ENCODE data around the gene CAMK1D. TPM values are rescaled to one million over a fixed set of nuclear protein-coding genes. Genes with fewer than 3 reads are reported as not detected.
A peak's percentile ranks its signal among the peaks of the same experiment; 100 is the strongest.

The CAMK1D gene
- total RNA-seq, 3 donors from 2014 or later: 20.6 to 48.5 (median 32.8) TPM

GRCh38 chr10:12448340-12448728, 99.0 kb downstream of the CAMK1D start:
- peaks cover 16% of the 10 kb centered on the region for H3K4me1 ChIP-seq (ENCODE audit: low read depth)
- intact Hi-C loops (cut with DNase I, micrococcal nuclease): no loop called here
- no peak for TF ChIP-seq CTCF (IDR thresholded peaks at IDR 0.05)
- H3K9me3 ChIP-seq: no peaks in the 10 kb centered on the region
- peak in 1 of 3 donors; percentile 9 for DNase-seq
- H3K4me3 ChIP-seq: no peak overlapping the region
- no peak for ATAC-seq
- H3K36me3 ChIP-seq (ENCODE audit: low read depth): no peaks in the 10 kb centered on the region

GRCh38 chr10:12448729-12449391, 99.5 kb downstream of the CAMK1D start:
- Histone ChIP-seq H3K4me3 (no peak overlapping the region), H3K4me1 (ENCODE audit: low read depth) (peaks cover 16% of the 10 kb centered on the region), H3K9me3 (no peaks in the 10 kb centered on the region), H3K36me3 (ENCODE audit: low read depth) (no peaks in the 10 kb centered on the region)
- peak in 2 of 3 donors; percentile 36 to 47 for DNase-seq
- intact Hi-C loops (cut with DNase I, micrococcal nuclease): no loop called here
- no peak for TF ChIP-seq CTCF (IDR thresholded peaks at IDR 0.05)
- ATAC-seq: peak; percentile 67

- intact Hi-C loops (cut with DNase I, micrococcal nuclease): no loop called here
- ATAC-seq: peak; percentile 62
- no peak for TF ChIP-seq CTCF (IDR thresholded peaks at IDR 0.05)
- DNase-seq: no peak
- no peaks in the 10 kb centered on the region for H3K9me3 ChIP-seq
- peaks cover 23% of the 10 kb centered on the region for H3K4me1 ChIP-seq (ENCODE audit: low read depth)
- H3K4me3 ChIP-seq: no peak overlapping the region
- H3K36me3 ChIP-seq (ENCODE audit: low read depth): no peaks in the 10 kb centered on the region
Observed at GRCh38 chr10:12455318-12455717, 106.0 kb downstream of the CAMK1D start.

- no peaks in the 10 kb centered on the region for H3K36me3 ChIP-seq (ENCODE audit: low read depth)
- intact Hi-C loops (cut with DNase I, micrococcal nuclease): no loop called here
- peak; percentile 90 for ATAC-seq
- no peak for TF ChIP-seq CTCF (IDR thresholded peaks at IDR 0.05)
- peaks cover 23% of the 10 kb centered on the region for H3K4me1 ChIP-seq (ENCODE audit: low read depth)
- peak in 1 of 3 donors; percentile 57 for DNase-seq
- no peaks in the 10 kb centered on the region for H3K9me3 ChIP-seq
- no peak overlapping the region for H3K4me3 ChIP-seq
Observed at GRCh38 chr10:12455766-12456165, 106.4 kb downstream of the CAMK1D start.

- H3K4me1 ChIP-seq (ENCODE audit: low read depth): peaks cover 22% of the 10 kb centered on the region
- DNase-seq (no peak), ATAC-seq (no peak)
- no peaks in the 10 kb centered on the region for H3K9me3 ChIP-seq
- no peak for TF ChIP-seq CTCF (IDR thresholded peaks at IDR 0.05)
- H3K36me3 ChIP-seq (ENCODE audit: low read depth): no peaks in the 10 kb centered on the region
- H3K4me3 ChIP-seq: no peak overlapping the region
- intact Hi-C loops (cut with DNase I, micrococcal nuclease): no loop called here
Observed at GRCh38 chr10:12459340-12459739, 110.0 kb downstream of the CAMK1D start.

Data from mucosa of descending colon (tissue), 3 donors.